Adipose tissue (tissue), 3 donors: Measurements from ENCODE around the gene ZC3H4. TPM values are rescaled to one million over a fixed set of nuclear protein-coding genes. Genes with fewer than 3 reads are reported as not detected.
"Not testable (repeated sequence)": the region's sequence is repeated elsewhere in the genome, so short reads cannot be mapped to it uniquely, and the experiment has no call there.

ENCODE experiments used
- H3K27ac ChIP-seq: one replicate; pipeline ENCODE4 v1.5.1; 2013; ENCODE audit warnings: low read depth, low read length
- WGBS, 3 donors: extraction: QIAGEN DNeasy Blood & Tissue Kit; methylation state at CpG; one replicate each; pipeline ENCODE4 v1.1.7; 2013; 5-methylcytosine and 5-hydroxymethylcytosine counted together
- polyA plus RNA-seq, 3 donors: library from polyadenylated mRNA; stranded (reverse); fragments of 200-250 nt; gene quantifications; one replicate each; pipeline ENCODE4 v1.2.3, GENCODE V29; 2013
- donor health status: healthy with polysubstance abuse.
- donor health status: Bipolar disorder and iron deficiency.
- donor health status: healthy.

Gene ZC3H4
- polyA plus RNA-seq, 3 donors = 7.1 to 17.9 (median 9.5) TPM

GRCh38 chr19:47068876-47069406 lies 44.6 kb downstream of the ZC3H4 start:
- H3K27ac ChIP-seq = no peak overlapping the region

GRCh38 chr19:47068246-47068645 lies 45.3 kb downstream of the ZC3H4 start:
- 83 to 86% (median 85%) methylated on average over 8 of the region's 8 CpGs for WGBS, 3 donors
- H3K27ac ChIP-seq = no peak overlapping the region

More at GRCh38 chr19:47068876-47069406, 44.6 kb downstream of the ZC3H4 start:
- 87 to 89% (median 89%) methylated on average over 15 to 18 of the region's 18 CpGs for WGBS, 3 donors

- WGBS, 3 donors = 92 to 96% (median 93%) methylated on average over 30 to 36 of the region's 36 CpGs
- no peak overlapping the region for H3K27ac ChIP-seq
These were observed 46.2 kb downstream of the ZC3H4 start for GRCh38 chr19:47067215-47067847.

DNA sequence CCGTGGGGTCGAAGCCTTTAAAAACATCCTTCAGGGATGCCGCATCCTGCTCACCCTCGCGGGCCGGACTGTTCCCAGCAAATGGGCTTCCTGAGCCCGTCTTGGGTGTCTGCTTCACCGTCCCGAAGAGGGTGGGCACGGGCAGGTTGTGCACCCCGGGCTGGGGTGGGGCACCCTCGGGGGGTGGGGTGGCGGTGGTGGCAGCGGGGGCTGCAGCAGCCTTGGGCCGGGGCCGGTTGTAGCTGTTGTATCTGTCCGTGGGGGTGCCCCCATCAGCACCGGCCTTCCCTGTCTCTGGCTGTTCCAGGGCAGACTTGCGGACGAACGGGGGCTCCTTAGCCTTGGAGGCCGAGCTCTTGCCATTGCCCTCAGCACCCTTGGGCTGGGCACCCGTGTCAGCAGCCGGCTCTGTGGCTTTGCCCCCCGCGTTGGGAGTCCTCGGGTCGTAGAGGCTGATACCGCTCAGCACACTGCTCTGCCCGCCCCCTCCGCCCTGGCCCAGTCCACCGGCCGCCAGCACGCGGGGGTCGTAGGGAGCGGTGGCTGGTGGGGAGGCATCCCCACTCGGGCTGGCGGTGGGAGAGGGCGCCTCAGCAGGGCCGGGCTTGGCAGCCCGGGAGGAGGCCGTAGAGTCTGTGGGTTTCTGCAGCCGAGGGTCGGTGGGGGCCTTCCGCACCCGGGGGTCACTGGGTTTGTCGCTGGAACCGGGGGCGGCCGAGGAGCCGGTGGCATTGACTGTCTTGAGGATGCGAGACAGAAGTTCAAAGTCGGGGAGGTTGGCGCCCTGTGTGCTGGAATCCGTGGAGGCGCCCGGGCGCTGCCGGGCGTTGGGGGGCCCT lies 47.0 kb downstream of the ZC3H4 start:
- 92 to 94% (median 92%) methylated on average over 50 to 61 of the region's 61 CpGs for WGBS, 3 donors
- no peak overlapping the region for H3K27ac ChIP-seq

GRCh38 chr19:47065242-47065641 lies 48.3 kb downstream of the ZC3H4 start:
- WGBS, 3 donors = 88 to 95% (median 94%) methylated on average over 11 of the region's 11 CpGs
- no peak overlapping the region for H3K27ac ChIP-seq

DNA sequence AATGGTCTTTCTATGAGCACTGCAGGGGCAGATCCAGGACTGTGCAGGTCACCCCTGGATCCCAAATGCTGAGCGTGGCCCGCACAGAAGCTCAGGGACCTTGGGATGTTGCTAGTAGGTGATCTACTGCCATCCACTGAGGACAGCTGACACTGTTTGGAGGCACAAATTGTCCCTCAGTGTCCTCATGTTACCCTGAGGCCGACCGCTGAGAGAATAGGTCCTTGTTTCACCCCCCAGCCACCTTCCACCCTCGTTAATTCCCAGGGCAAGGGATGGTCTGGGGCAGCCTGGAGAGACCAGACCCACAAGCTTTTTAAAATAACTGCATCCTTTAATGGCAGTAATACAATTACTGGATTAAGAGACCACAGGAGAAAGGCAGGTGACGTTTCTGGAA lies 49.7 kb downstream of the ZC3H4 start:
- 83 to 92% (median 89%) methylated on average over 6 of the region's 6 CpGs for WGBS, 3 donors
- H3K27ac ChIP-seq = no peak overlapping the region

- H3K27ac ChIP-seq = no peak overlapping the region
- 64 to 81% (median 65%) methylated on average over 11 of the region's 11 CpGs for WGBS, 3 donors
These were observed 55.0 kb downstream of the ZC3H4 start for GRCh38 chr19:47058621-47059022.

DNA sequence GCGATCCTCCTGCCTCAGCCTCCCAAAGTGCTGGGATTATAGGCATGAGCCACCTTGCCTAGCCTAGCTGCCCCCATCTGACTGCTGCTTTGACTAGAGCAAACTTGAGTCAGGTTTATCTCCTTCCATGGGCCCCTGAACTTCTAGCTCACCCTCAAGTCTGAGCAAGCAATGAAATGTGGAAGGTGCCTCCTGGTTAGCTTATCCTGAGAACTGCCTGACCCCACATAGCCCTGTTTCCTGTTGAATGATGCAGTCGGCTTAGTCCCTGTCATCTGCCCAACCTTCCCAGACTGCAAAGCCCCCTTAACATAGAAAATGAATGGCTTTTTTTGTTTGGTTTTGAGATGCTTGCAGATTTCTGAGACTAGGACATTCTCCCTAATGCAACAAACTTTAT lies 56.2 kb downstream of the ZC3H4 start:
- WGBS, 3 donors = 61 to 66% (median 63%) methylated on average over 2 of the region's 2 CpGs
- no peak overlapping the region for H3K27ac ChIP-seq

DNA sequence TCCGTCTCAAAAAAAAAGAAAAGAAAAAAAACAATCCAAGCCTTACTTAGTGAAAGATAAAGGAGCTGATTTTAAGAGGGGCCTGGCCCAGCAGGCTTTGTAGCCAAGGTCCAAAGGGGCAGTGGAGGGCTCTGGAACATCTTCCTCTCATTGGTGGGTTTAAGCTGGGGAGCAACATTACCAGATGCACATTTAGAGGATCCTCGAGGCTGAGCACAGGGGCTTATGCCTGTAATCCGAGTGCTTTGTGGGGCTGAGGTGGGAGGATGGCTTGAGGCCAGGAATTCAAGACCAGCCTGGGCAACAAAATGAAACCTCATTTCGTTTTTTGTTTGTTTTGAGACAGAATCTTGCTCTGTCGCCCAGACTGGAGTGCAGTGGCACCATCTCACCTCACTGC lies 57.2 kb downstream of the ZC3H4 start:
- H3K27ac ChIP-seq = no peak overlapping the region
- 70 to 71% (median 70%) methylated on average over 5 of the region's 5 CpGs for WGBS, 3 donors

DNA sequence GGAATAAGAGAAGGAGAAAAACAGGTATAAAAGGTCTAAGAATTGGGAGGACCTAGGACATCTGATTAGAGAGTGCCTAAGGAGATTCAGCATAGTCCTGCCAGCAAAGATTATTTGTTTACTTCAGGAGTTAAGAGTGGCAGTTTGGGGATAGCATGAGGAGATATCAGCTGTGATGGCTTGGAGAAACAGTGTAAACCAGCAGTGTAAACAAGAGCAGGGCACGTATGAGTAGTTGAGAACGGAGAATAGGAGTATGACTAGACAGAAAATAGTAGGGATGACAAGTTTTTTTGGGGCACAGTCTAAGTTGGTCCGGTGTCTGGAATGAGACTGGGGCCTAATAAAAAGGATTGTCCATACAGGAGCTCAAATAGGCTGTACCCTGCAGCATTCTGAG lies 63.0 kb downstream of the ZC3H4 start:
- 63 to 88% (median 70%) methylated on average over 3 of the region's 3 CpGs for WGBS, 3 donors
- H3K27ac ChIP-seq = not testable (repeated sequence)

GRCh38 chr19:47049307-47049700 lies 64.3 kb downstream of the ZC3H4 start:
- 47 to 53% (median 48%) methylated on average over 9 of the region's 9 CpGs for WGBS, 3 donors
- no peak overlapping the region for H3K27ac ChIP-seq

GRCh38 chr19:47047763-47048405 lies 65.7 kb downstream of the ZC3H4 start:
- H3K27ac ChIP-seq = peak overlapping the region; percentile 20
- WGBS, 3 donors = 3 to 5% (median 5%) methylated on average over 42 of the region's 42 CpGs

DNA sequence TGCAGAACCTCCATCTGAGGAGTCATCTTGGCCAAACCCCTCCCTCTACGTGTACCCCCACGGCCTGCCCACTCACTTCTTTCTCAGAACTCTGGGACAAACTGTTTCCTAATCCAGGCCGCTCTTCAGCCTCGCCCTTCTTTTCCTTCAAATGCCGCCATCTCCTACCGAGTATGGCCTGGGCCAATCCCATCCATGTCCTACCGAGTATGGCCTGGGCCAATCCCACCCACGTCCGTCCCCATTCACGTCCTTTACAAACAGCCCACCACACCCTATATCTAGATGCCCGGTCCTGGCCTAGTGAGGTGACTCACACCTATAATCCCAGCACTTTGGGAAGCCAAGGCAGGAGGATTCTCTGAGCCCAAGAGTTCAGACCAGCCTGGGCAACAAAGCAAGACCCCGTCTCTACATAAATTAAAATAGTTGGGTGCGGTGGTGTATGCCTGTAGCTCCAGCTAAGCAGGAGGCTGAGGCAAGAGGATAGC lies 66.3 kb downstream of the ZC3H4 start:
- 82 to 87% (median 87%) methylated on average over 13 of the region's 13 CpGs for WGBS, 3 donors
- no peak overlapping the region for H3K27ac ChIP-seq

GRCh38 chr19:47045867-47046470 lies 67.6 kb downstream of the ZC3H4 start:
- 90 to 93% (median 91%) methylated on average over 45 of the region's 45 CpGs for WGBS, 3 donors
- no peak overlapping the region for H3K27ac ChIP-seq

DNA sequence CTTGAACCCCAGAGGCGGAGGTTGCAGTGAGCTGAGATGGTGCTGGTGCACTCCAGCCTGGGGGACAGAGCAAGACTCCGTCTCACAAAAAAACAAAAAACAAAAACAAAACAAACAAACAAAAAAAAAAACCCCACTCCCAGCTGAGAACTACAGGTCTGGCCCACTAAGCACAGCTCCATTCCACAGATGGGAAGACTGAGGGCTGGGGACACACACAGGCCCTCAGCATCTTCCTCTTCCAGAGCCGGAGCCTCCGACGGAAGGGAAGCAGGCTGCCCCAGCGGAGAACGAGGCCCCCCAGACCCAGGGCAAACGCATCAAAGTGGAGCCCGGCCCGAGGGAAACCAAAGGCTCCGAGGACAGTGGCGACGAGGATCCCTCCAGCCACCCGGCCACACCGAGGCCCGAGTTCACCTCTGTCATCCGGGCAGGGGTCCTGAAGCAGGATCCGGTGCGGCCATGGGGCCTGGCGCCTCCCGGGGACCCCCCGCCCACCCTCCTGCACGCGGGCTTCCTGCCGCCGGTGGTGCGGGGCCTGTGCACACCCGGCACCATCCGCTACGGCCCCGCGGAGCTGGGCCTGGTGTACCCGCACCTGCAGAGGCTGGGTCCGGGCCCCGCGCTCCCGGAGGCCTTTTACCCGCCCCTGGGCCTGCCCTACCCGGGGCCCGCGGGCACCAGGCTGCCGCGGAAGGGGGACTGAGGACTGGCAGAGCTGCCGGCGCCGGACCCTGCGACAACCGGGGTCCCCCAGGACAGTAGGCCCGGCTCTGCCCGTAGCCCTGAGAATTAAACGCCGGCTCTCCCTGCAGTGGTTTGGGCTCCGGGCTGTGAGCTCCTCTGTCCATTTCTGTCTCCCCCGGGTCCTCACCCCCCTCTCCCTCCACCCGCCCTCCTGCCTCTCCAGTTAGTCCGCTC lies 68.4 kb downstream of the ZC3H4 start:
- no peak overlapping the region for H3K27ac ChIP-seq
- 95 to 96% (median 96%) methylated on average over 48 to 56 of the region's 56 CpGs for WGBS, 3 donors

- no peak overlapping the region for H3K27ac ChIP-seq
- WGBS, 3 donors = 71 to 83% (median 80%) methylated on average over 8 of the region's 8 CpGs
These were observed 72.7 kb downstream of the ZC3H4 start for GRCh38 chr19:47040869-47041268.

GRCh38 chr19:47039239-47039874 lies 74.2 kb downstream of the ZC3H4 start:
- WGBS, 3 donors = 89 to 92% (median 91%) methylated on average over 17 of the region's 17 CpGs
- no peak overlapping the region for H3K27ac ChIP-seq
